SIG-M5 treated with dmso at 0.1 percent for 504 hours (cell line): ENCODE results near the gene CAPN2.
"Not testable (repeated sequence)": the region's sequence is repeated elsewhere in the genome, so short reads cannot be mapped to it uniquely, and the experiment has no call there.

Experiments used
- DNase-seq: peaks from one replicate; lab custom pipeline; 2025; ENCODE audit not compliant: unreplicated experiment; lab: John Stamatoyannopoulos, UW

The CAPN2 gene

DNA sequence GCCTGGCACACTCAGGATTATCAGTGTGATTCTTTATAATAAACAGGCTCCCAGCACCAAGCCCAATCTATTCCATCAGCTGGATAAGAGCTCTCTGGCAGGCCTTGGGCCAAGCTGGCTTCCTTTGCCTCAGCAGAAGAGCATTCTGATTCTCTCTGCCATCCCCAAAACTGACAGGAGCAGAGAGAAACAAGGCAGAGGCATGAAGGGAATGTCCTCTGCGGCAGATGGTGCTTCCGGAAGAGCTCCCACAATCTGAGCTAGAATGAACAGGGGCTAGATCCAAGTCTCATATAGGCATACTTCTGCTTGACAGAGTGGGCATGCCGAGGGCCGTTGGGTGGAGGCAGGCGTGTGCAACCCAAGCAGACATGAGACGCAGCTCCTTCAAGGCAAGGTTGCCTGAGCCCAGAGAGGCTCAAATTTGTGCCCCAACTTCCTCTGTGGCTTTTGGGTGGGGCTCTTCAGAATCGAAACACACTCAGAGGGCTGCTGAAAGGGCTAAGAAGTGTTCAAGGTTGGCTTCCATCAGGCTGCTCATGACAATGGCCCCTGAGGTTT lies 4.0 kb downstream of the CAPN2 start:
- DNase-seq = peak; percentile 88

- no peak for DNase-seq
Observed at GRCh38 chr1:223717123-223717522, 4.8 kb downstream of the CAPN2 start.

GRCh38 chr1:223717695-223718363 lies 5.5 kb downstream of the CAPN2 start:
- DNase-seq = peak; percentile 96

DNA sequence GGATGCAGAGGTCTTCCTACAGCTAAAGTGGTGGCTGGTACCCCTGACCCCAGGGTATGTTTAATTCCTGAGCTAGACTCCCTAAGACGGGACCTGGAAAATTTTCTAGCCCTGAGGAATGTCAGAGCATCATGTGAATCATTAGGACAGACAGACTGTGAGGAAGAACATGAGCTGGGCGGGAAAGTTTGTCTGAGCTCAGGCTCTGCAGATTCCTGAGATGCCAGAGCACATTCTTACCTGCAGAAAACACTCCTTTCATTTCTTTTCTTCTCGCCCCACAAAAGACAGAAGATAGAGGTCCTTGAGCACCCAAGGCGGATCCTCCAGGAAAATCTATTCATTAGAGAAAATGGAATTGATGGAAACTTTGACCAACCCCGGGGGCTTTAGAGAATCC lies 6.5 kb downstream of the CAPN2 start:
- DNase-seq = no peak

DNA sequence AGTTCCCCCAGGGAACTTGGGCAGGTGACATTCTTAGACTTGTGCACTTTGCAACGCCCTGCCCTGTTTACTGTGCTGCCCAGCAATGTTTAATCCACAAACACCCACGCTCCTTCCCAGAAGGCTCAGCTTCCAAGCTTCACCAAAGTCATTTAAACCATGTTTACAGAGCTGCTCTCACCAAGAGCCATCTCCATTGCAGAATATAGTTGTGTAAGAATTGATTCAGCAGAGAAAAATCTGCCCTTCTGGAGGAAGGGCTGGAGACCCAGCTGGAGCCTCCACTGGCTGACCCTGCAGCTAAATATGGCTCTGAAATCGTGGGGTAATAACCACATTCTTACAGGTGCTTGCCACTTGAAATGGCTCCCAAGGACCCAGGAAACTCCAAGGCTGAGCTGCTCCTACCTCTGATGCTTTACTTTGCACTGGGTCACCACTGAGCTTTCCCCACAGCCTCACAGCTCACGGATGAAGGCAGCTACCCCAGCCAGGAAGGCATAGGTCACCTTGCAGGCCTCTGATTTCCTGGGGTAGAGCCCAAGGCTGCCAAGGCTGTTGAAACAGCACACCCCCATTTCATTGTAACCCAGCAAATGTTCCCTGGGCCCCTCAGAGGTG lies 8.7 kb downstream of the CAPN2 start:
- peak; percentile 65 for DNase-seq

GRCh38 chr1:223721658-223722607 lies 9.6 kb downstream of the CAPN2 start:
- DNase-seq = no peak

- no peak for DNase-seq
Observed at GRCh38 chr1:223723351-223723904, 11.1 kb downstream of the CAPN2 start.

GRCh38 chr1:223724376-223724775 lies 12.0 kb downstream of the CAPN2 start:
- no peak for DNase-seq

GRCh38 chr1:223725578-223725977 lies 13.2 kb downstream of the CAPN2 start:
- no peak for DNase-seq

- peak; percentile 93 for DNase-seq
Observed at GRCh38 chr1:223726380-223727001, 14.2 kb downstream of the CAPN2 start.

- no peak for DNase-seq
Observed at GRCh38 chr1:223727541-223727940, 15.2 kb downstream of the CAPN2 start.

- DNase-seq = no peak
Observed at GRCh38 chr1:223729906-223730305, 17.6 kb downstream of the CAPN2 start.

- no peak for DNase-seq
Observed at GRCh38 chr1:223730479-223731132, 18.3 kb downstream of the CAPN2 start.

DNA sequence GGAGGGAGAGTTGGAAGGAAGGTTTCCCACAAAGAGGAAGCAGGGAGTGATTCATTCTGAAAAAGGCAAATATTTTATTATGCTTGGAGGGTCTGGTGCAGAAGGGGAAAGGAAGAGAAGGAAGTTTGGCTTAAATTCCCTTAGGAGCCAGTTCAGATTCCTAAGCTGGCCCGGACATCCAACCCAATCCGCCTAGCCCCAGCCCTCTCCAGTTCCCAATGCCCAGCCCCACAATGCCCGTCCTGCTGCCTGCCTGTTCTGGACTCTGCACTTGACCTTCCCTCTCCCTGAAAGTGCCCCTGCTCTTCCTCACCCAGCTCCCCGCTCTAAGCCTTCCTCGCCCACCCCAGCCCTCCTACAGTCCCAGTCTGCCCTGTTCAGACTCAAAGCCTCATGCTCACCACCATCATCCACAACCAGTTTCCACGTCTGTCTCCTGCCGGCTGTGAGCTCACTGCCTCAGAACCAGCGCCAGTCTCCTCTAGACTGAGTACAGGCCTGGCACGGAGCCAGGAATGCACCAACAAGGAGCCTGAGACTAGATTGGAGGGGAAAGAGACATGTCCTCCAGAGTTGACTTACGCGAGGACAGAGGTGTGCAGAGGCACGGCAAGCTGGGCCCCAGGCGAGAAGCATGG lies 18.9 kb downstream of the CAPN2 start:
- no peak for DNase-seq

DNA sequence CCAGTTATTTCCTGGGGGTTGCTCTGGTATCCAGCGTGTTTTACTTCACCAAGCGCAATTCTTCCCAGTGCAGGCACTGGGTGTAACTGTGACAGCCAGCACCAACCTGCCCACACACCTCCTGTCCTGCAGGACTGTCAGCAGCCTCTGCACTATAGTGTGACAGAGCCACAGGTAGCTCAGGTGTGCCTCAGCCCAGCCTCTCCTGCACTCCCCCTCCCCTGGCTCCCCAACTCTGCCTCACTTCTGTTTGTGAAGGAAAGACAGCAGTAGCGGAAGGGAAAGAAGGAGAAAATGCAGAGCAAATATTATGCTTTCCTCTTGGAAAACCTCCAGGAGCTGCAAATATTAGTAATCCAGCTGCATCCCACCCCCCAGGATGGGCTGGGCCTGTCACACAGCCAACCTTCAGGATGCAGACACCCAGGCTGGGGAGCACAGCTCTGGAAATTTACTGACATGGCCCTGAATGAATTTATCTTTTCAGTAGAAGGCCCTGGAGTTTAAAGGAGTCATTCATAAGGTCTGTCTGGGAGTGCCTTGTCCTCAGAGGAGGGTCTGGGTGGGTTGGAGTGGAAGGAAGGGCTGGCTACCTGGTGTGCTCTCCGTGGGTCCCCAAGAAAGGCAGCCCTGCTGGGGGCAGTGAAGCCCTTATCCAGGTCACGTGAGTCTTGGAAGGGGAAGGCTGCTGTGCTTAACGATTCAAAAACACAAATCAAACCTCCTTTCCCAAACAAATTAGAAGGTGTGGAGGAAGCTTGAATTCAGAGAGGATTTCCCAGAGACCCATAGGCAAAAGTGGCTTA lies 20.9 kb downstream of the CAPN2 start:
- DNase-seq = no peak

DNA sequence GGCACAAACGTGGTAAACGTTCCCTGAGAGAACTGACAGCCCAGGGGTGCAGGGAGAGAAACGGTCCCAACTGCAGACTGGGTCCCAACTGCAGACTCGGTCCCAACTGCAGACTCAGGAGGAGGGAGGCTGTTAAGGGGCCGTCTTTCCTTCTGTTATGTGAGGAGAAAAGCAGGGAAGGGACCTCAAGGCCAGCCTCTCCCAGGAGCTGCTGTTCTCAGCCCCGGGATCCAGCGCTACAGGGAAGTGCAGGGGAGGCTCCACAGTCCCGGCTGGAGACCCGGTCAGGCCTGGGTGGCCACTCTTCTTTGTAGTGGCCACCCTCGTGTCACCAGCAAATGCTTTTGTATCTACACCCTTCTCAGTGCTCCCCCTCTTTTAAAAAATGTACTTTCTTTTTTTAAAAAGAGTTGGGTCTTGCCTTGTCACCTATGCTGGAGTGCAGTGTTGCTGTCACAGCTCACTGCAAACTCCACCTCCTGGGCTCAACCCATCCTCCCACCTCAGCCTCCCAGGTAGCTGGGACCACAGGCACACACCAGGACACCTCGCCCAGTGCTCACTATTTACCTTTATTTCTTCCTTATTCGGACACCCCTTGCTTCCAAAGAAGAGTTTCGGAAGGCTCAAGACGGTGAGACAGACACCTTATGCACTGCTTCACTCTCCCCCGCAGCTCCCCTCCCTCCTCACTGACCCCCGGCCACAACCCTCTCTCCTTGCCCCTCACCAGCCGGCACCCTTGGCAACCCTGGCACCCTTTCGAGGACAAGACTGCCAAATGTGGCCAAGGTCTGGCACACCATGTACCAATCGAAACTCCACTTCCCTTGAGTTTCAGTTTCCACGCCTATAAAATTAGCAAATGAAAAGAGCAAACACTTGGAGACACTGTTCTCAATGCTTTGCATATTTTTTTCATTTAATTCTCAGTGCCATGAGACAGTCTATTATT lies 21.8 kb downstream of the CAPN2 start:
- DNase-seq = no peak

DNA sequence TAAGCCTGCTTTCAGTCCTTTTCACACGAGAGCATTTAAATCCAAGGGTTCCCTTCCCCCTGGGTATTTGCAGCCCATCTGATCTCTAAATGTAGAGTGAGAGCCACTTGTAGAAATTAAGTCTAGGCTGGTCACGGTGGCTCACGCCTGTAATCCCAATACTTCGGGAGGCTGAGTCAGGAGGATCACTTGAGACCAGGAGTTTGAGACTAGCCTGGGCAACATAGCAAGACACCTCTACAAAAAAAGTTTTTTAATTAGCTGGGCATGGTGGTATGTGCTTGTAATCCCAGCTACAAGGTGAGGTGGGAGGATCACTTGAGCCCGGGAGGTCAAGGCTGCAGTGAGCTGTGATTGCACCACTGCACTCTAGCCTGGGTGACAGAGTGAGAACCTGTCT lies 24.3 kb downstream of the CAPN2 start:
- not testable (repeated sequence) for DNase-seq

- DNase-seq = no peak
Observed at GRCh38 chr1:223737342-223737741, 25.0 kb downstream of the CAPN2 start.
